Liver (tissue), 9 donors: ENCODE data around the gene CPLANE2. TPM values are rescaled to one million over a fixed set of nuclear protein-coding genes. Genes with fewer than 3 reads are reported as not detected.

Experiments
- DNase-seq: peaks from one replicate; pipeline ENCODE4 v3.0.0-alpha.2; 2017; ENCODE audit warnings: low spot score
- H3K27ac ChIP-seq, 2 donors: one replicate each; pipeline ENCODE4 v1.7.0; 2013; ENCODE audit warnings: inconsistent platforms in 2 of 2, low read length in 2 of 2, control low read depth in 1 of 2, low read depth in 1 of 2, mild to moderate bottlenecking in 1 of 2
- H3K27me3 ChIP-seq, 4 donors: one replicate each; pipeline versions ENCODE4 v1.6.1 to v1.7.0; 2013; ENCODE audit warnings: low read length in 3 of 4, inconsistent platforms in 1 of 4, mild to moderate bottlenecking in 1 of 4, moderate library complexity in 1 of 4; ENCODE audit not compliant: control insufficient read depth in 4 of 4, insufficient read depth in 4 of 4
- H3K36me3 ChIP-seq, 4 donors: one replicate each; pipeline versions ENCODE4 v1.6.1 to v1.7.0; 2013; ENCODE audit warnings: low read length in 3 of 4, mild to moderate bottlenecking in 3 of 4, low read depth in 1 of 4, moderate library complexity in 1 of 4; ENCODE audit not compliant: control insufficient read depth in 4 of 4, insufficient read depth in 3 of 4
- H3K4me1 ChIP-seq, 4 donors: one replicate each; pipeline versions ENCODE4 v1.6.1 to v1.7.0; 2013; ENCODE audit warnings: low read length in 3 of 4, mild to moderate bottlenecking in 3 of 4, moderate library complexity in 1 of 4; ENCODE audit not compliant: control insufficient read depth in 4 of 4, insufficient read depth in 4 of 4
- H3K4me3 ChIP-seq, 3 donors: one replicate each; pipeline versions ENCODE4 v1.6.1 to v1.7.0; 2013; ENCODE audit warnings: low read length in 3 of 3, control low read depth in 1 of 3, low read depth in 1 of 3, mild to moderate bottlenecking in 1 of 3
- H3K9ac ChIP-seq, 2 donors: one replicate each; pipeline ENCODE4 v1.7.0; 2013; ENCODE audit warnings: low read length in 2 of 2, mild to moderate bottlenecking in 2 of 2, moderate library complexity in 2 of 2, control low read depth in 1 of 2, low read depth in 1 of 2
- H3K9me3 ChIP-seq, 4 donors: one replicate each; pipeline versions ENCODE4 v1.6.1 to v1.7.0; 2013; ENCODE audit warnings: low read length in 3 of 4; ENCODE audit not compliant: control insufficient read depth in 4 of 4
- ATF3 ChIP-seq: IDR thresholded peaks from 2 replicates; pipeline ENCODE4 v1.6.1; 2016; ENCODE audit warnings: antibody characterized with exemption
- CTCF ChIP-seq: fragments of 150-350 bp; IDR thresholded peaks from 2 replicates; pipeline ENCODE4 v1.5.1; 2017; ENCODE audit warnings: improper control_type of control experiment, low read depth, low read length; ENCODE audit not compliant: missing input control
- EGR1 ChIP-seq, 2 donors: IDR thresholded peaks; 2 replicates each; pipeline ENCODE4 v1.6.1; 2016 to 2018; ENCODE audit warnings: antibody characterized with exemption in 2 of 2, low read depth in 2 of 2
- FOXA1 ChIP-seq: IDR thresholded peaks from 2 replicates; pipeline ENCODE4 v1.6.1; 2016; ENCODE audit warnings: antibody characterized with exemption
- FOXA2 ChIP-seq: IDR thresholded peaks from 2 replicates; pipeline ENCODE4 v1.6.1; 2016; ENCODE audit warnings: antibody characterized with exemption
- GABPA ChIP-seq, 2 donors: IDR thresholded peaks in 1 of 2; conservative IDR thresholded peaks in 1 of 2; 2 replicates each; pipeline ENCODE4 v1.6.1; 2016; ENCODE audit warnings: antibody characterized with exemption in 2 of 2, mild to moderate bottlenecking in 1 of 2, moderate library complexity in 1 of 2
- HNF4A ChIP-seq, 2 donors: conservative IDR thresholded peaks; 2 replicates each; pipeline ENCODE4 v1.6.1; 2016; ENCODE audit warnings: antibody characterized with exemption in 2 of 2, mild to moderate bottlenecking in 2 of 2
- HNF4G ChIP-seq: IDR thresholded peaks from 2 replicates; pipeline ENCODE4 v1.6.1; 2016; ENCODE audit warnings: antibody characterized with exemption
- JUND ChIP-seq, 2 donors: IDR thresholded peaks; 2 replicates each; pipeline ENCODE4 v1.6.1; 2016; ENCODE audit warnings: antibody characterized with exemption in 2 of 2
- NR2F2 ChIP-seq: IDR thresholded peaks from 2 replicates; pipeline ENCODE4 v1.6.1; 2016; ENCODE audit warnings: antibody characterized with exemption
- RAD21 ChIP-seq, 2 donors: IDR thresholded peaks; 2 replicates each; pipeline ENCODE4 v1.6.1; 2016; ENCODE audit warnings: antibody characterized with exemption in 2 of 2, mild to moderate bottlenecking in 2 of 2
- RXRA ChIP-seq, 2 donors: IDR thresholded peaks; 2 replicates each; pipeline ENCODE4 v1.6.1; 2017 to 2018; ENCODE audit warnings: antibody characterized with exemption in 2 of 2, mild to moderate bottlenecking in 1 of 2
- SP1 ChIP-seq: IDR thresholded peaks from 2 replicates; pipeline ENCODE4 v1.6.1; 2018; ENCODE audit warnings: antibody characterized with exemption, mild to moderate bottlenecking
- TAF1 ChIP-seq: conservative IDR thresholded peaks from 2 replicates; pipeline ENCODE4 v1.6.1; 2016; ENCODE audit warnings: antibody characterized with exemption, mild to moderate bottlenecking
- YY1 ChIP-seq: IDR thresholded peaks from 2 replicates; pipeline ENCODE4 v1.6.1; 2016; ENCODE audit warnings: antibody characterized with exemption, mild to moderate bottlenecking
- WGBS: extraction: QIAGEN DNeasy Blood & Tissue Kit; methylation state at CpG from one replicate; pipeline ENCODE4 v1.1.7; 2013; 5-methylcytosine and 5-hydroxymethylcytosine counted together
- polyA plus RNA-seq, 2 donors: library from polyadenylated mRNA; stranded (reverse) in 1 of 2; unstranded in 1 of 2; fragments of 200-250 nt in 1 of 2; fragments of >200 nt in 1 of 2; fragmentation: Nextera tagmentation in 1 of 2; extraction: Ambion mirVana in 1 of 2; gene quantifications; one replicate each; pipeline versions ENCODE4 v1.2.1 to v1.2.3, GENCODE V29; 2013 to 2015
- total RNA-seq, 2 donors: library from RNA; depleted of rRNA; stranded (reverse); fragments of >200 nt; gene quantifications; one replicate each; pipeline ENCODE4 v1.2.3, GENCODE V29; 2014
- TF ChIP-seq, protein P1 (sequence below): IDR thresholded peaks from 2 replicates; pipeline ENCODE4 v1.6.1; 2016; ENCODE audit warnings: antibody characterized with exemption
- TF ChIP-seq, protein P2 (sequence below): IDR thresholded peaks from 2 replicates; pipeline ENCODE4 v1.6.1; 2016; ENCODE audit warnings: antibody characterized with exemption, mild to moderate bottlenecking
- TF ChIP-seq, protein P3 (sequence below): IDR thresholded peaks from 2 replicates; pipeline ENCODE4 v1.6.1; 2016; ENCODE audit warnings: antibody characterized with exemption
- donor health status: healthy.
- donor health status: healthy.
- donor health status: healthy.
- donor health status: healthy.
- donor health status: healthy.

CPLANE2 gene
- total and polyA plus RNA-seq, 4 donors = 0.96 to 2.7 (median 2.5) TPM

- H3K4me3 ChIP-seq = no peak overlapping the region
- no peak overlapping the region for H3K9ac ChIP-seq
- no peaks in the 10 kb centered on the region for H3K9me3 ChIP-seq
- no peaks in the 10 kb centered on the region for H3K36me3 ChIP-seq
- WGBS = 31% methylated on average over 8 of the region's 8 CpGs
- TF ChIP-seq RAD21 (IDR thresholded peaks at IDR 0.05) (peak; percentile 94 to 95), HNF4G (no peak), YY1 (no peak), FOXA2 (no peak), RXRA (IDR thresholded peaks at IDR 0.05) (no peak), CTCF (peak; percentile 90), NR2F2 (no peak), HNF4A (conservative IDR thresholded peaks at IDR 0.05) (peak in 1 of 2 donors; percentile 5)
- DNase-seq = peak; percentile 87
- peaks cover 1 to 19% (median 17%) of the 10 kb centered on the region in 4 donors for H3K4me1 ChIP-seq
- no peak overlapping the region for H3K27ac ChIP-seq
- no peaks in the 10 kb centered on the region for H3K27me3 ChIP-seq
Observed at GRCh38 chr1:16243936-16244649, 7.1 kb upstream of the CPLANE2 start.

DNA sequence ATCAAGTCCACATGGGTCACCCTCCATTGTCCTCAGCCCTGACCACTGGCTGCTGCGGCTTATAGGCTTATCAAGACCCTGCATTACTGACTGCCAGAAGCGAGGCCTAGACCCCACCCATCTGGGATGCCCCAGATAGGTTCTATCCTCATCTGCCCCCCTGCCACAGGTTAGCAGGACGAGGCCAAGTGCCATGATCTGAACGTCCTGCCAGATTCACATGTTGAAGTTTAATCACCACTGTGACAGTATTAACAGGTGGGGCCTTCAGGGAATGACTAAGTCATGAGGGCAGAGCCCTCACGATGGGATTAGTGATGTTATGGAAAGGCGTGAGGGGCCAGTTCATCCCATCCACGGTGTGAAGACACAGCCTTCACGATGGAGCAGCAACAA lies 6.2 kb upstream of the CPLANE2 start:
- WGBS = 74% methylated on average over 8 of the region's 8 CpGs
- Histone ChIP-seq H3K27me3 (no peaks in the 10 kb centered on the region), H3K4me1 (peaks cover 1 to 10% (median 8%) of the 10 kb centered on the region in 4 donors), H3K27ac (no peak overlapping the region), H3K9ac (no peak overlapping the region), H3K4me3 (no peak overlapping the region), H3K9me3 (no peaks in the 10 kb centered on the region), H3K36me3 (no peaks in the 10 kb centered on the region)
- TF ChIP-seq YY1 (no peak), JUND (IDR thresholded peaks at IDR 0.05) (no peak), NR2F2 (no peak), HNF4G (no peak), RXRA (IDR thresholded peaks at IDR 0.05) (no peak), GABPA (IDR thresholded peaks at IDR 0.05 in 1 of 2, conservative IDR thresholded peaks at IDR 0.05 in 1 of 2) (no peak), CTCF (no peak), TAF1 (no peak), SP1 (no peak), EGR1 (IDR thresholded peaks at IDR 0.05; ENCODE audit: low read depth in 2 of 2) (no peak), FOXA1 (no peak), ATF3 (no peak)
- TF ChIP-seq, protein P1, sequence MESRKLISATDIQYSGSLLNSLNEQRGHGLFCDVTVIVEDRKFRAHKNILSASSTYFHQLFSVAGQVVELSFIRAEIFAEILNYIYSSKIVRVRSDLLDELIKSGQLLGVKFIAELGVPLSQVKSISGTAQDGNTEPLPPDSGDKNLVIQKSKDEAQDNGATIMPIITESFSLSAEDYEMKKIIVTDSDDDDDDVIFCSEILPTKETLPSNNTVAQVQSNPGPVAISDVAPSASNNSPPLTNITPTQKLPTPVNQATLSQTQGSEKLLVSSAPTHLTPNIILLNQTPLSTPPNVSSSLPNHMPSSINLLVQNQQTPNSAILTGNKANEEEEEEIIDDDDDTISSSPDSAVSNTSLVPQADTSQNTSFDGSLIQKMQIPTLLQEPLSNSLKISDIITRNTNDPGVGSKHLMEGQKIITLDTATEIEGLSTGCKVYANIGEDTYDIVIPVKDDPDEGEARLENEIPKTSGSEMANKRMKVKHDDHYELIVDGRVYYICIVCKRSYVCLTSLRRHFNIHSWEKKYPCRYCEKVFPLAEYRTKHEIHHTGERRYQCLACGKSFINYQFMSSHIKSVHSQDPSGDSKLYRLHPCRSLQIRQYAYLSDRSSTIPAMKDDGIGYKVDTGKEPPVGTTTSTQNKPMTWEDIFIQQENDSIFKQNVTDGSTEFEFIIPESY = no peak
- TF ChIP-seq, protein P2, sequence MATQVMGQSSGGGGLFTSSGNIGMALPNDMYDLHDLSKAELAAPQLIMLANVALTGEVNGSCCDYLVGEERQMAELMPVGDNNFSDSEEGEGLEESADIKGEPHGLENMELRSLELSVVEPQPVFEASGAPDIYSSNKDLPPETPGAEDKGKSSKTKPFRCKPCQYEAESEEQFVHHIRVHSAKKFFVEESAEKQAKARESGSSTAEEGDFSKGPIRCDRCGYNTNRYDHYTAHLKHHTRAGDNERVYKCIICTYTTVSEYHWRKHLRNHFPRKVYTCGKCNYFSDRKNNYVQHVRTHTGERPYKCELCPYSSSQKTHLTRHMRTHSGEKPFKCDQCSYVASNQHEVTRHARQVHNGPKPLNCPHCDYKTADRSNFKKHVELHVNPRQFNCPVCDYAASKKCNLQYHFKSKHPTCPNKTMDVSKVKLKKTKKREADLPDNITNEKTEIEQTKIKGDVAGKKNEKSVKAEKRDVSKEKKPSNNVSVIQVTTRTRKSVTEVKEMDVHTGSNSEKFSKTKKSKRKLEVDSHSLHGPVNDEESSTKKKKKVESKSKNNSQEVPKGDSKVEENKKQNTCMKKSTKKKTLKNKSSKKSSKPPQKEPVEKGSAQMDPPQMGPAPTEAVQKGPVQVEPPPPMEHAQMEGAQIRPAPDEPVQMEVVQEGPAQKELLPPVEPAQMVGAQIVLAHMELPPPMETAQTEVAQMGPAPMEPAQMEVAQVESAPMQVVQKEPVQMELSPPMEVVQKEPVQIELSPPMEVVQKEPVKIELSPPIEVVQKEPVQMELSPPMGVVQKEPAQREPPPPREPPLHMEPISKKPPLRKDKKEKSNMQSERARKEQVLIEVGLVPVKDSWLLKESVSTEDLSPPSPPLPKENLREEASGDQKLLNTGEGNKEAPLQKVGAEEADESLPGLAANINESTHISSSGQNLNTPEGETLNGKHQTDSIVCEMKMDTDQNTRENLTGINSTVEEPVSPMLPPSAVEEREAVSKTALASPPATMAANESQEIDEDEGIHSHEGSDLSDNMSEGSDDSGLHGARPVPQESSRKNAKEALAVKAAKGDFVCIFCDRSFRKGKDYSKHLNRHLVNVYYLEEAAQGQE = no peak
- TF ChIP-seq, protein P3, sequence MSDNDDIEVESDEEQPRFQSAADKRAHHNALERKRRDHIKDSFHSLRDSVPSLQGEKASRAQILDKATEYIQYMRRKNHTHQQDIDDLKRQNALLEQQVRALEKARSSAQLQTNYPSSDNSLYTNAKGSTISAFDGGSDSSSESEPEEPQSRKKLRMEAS = no peak
- peak; percentile 65 for DNase-seq
